Measurements from ENCODE around the gene SLC39A5. TPM values are rescaled to one million over a fixed set of nuclear protein-coding genes. Genes with fewer than 3 reads are reported as not detected.

SLC39A5 gene
- total RNA-seq, 1 experiment from 2014 or later: 0.87 TPM

- TF ChIP-seq CTCF (conservative IDR thresholded peaks at IDR 0.05) (no peak), EZH2 (IDR thresholded peaks at IDR 0.05; ENCODE audit: low read depth) (no peak)
- intact Hi-C loops (cut with micrococcal nuclease; ENCODE audit: unreplicated experiment): loop anchor here (1.0 to 5.0 kb wide), 4 partner anchors 30 to 181 kb away; partner anchors contain the start of genes COQ10A and RPS26
- ChIA-PET POLR2A (ENCODE audit: unreplicated experiment) (no interaction called here), CTCF (no interaction called here)
- peak overlapping the region; percentile 91; the same call in 1 of the 2 replicates for H3K4me3 ChIP-seq
- DNase-seq: no peak
- H3K27me3 ChIP-seq (ENCODE audit: insufficient read depth, low read depth): no peaks in the 10 kb centered on the region
- H3K4me2 ChIP-seq: peak overlapping the region; percentile 91
- no peaks in the 10 kb centered on the region for H3K36me3 ChIP-seq (ENCODE audit: low read depth)
- H2AFZ ChIP-seq: peak overlapping the region; percentile 77
- H3F3A ChIP-seq (ENCODE audit: insufficient read depth, low read depth): peaks cover 30% of the 10 kb centered on the region; the same call in 1 of the 2 replicates
- peaks cover 27% of the 10 kb centered on the region for H3K4me1 ChIP-seq (replicated peaks; ENCODE audit: insufficient read depth)
- H3K9me2 ChIP-seq (ENCODE audit: insufficient read depth): no peaks in the 10 kb centered on the region
- no peaks in the 10 kb centered on the region for H3K9me3 ChIP-seq (ENCODE audit: insufficient read depth, low read depth)
- H4K20me1 ChIP-seq (ENCODE audit: insufficient read depth): no peaks in the 10 kb centered on the region
- H3K79me2 ChIP-seq (ENCODE audit: low read depth): peaks cover 18% of the 10 kb centered on the region
- H3K27ac ChIP-seq: no peak overlapping the region
- no TSS peak for BruUV-seq (replicated peaks)
These were observed 6.2 kb upstream of the SLC39A5 start for GRCh38 chr12:56223571-56224101.

- Histone ChIP-seq H4K20me1 (ENCODE audit: insufficient read depth) (no peaks in the 10 kb centered on the region), H3F3A (ENCODE audit: insufficient read depth, low read depth) (peaks cover 30% of the 10 kb centered on the region; the same call in 1 of the 2 replicates), H3K27me3 (ENCODE audit: insufficient read depth, low read depth) (no peaks in the 10 kb centered on the region), H2AFZ (peak within 1 kb of the TSS; percentile 98), H3K4me1 (replicated peaks; ENCODE audit: insufficient read depth) (peaks cover 27% of the 10 kb centered on the region), H3K36me3 (ENCODE audit: low read depth) (no peaks in the 10 kb centered on the region), H3K9me3 (ENCODE audit: insufficient read depth, low read depth) (no peaks in the 10 kb centered on the region), H3K4me2 (peak within 1 kb of the TSS; percentile 91), H3K4me3 (peak within 1 kb of the TSS; percentile 91), H3K79me2 (ENCODE audit: low read depth) (peaks cover 17% of the 10 kb centered on the region), H3K9me2 (ENCODE audit: insufficient read depth) (no peaks in the 10 kb centered on the region), H3K27ac (no peak within 1 kb of the TSS)
- peak; percentile 92 to 98 for DNase-seq
- TF ChIP-seq EZH2 (IDR thresholded peaks at IDR 0.05; ENCODE audit: low read depth) (no peak), CTCF (conservative IDR thresholded peaks at IDR 0.05) (peak; percentile 81)
- POLR2A ChIA-PET (ENCODE audit: unreplicated experiment): no interaction called here
- no TSS peak for BruUV-seq (replicated peaks)
- CTCF ChIA-PET: no interaction called here
- intact Hi-C loops (cut with micrococcal nuclease; ENCODE audit: unreplicated experiment): loop anchor here (1.0 to 5.0 kb wide), 3 partner anchors 31 to 182 kb away; partner anchors contain the start of gene RPS26
These were observed 5.6 kb upstream of the SLC39A5 start, which contains the start of gene NABP2 for GRCh38 chr12:56224102-56224701. Gene NABP2, plus strand, starts transcription at chr12:56224342. Its CDS starts 515 bp downstream, at chr12:56224857.

GRCh38 chr12:56224954-56225353, 4.9 kb upstream of the SLC39A5 start:
- H3K4me2 ChIP-seq: peak overlapping the region; percentile 91
- H3K27me3 ChIP-seq (ENCODE audit: insufficient read depth, low read depth): no peaks in the 10 kb centered on the region
- no peak for TF ChIP-seq EZH2 (IDR thresholded peaks at IDR 0.05; ENCODE audit: low read depth)
- TF ChIP-seq CTCF (conservative IDR thresholded peaks at IDR 0.05): no peak
- no peaks in the 10 kb centered on the region for H3K9me2 ChIP-seq (ENCODE audit: insufficient read depth)
- no peaks in the 10 kb centered on the region for H4K20me1 ChIP-seq (ENCODE audit: insufficient read depth)
- H3K27ac ChIP-seq: no peak overlapping the region
- H3K36me3 ChIP-seq (ENCODE audit: low read depth): no peaks in the 10 kb centered on the region
- H3K79me2 ChIP-seq (ENCODE audit: low read depth): peaks cover 10% of the 10 kb centered on the region
- peaks cover 30% of the 10 kb centered on the region; the same call in 1 of the 2 replicates for H3F3A ChIP-seq (ENCODE audit: insufficient read depth, low read depth)
- peak overlapping the region; percentile 91 for H3K4me3 ChIP-seq
- H2AFZ ChIP-seq: peak overlapping the region; percentile 98
- intact Hi-C loops (cut with micrococcal nuclease; ENCODE audit: unreplicated experiment): loop anchor here (1.0 to 5.0 kb wide), 3 partner anchors 32 to 183 kb away; partner anchors contain the start of gene RPS26
- ChIA-PET CTCF (no interaction called here), POLR2A (ENCODE audit: unreplicated experiment) (interaction anchor here (0.7 kb wide), 1 partner anchor 11 kb away, joined by 3 read pairs; no protein-coding TSS in a partner anchor)
- H3K4me1 ChIP-seq (replicated peaks; ENCODE audit: insufficient read depth): peaks cover 26% of the 10 kb centered on the region
- BruUV-seq (replicated peaks): no TSS peak
- no peaks in the 10 kb centered on the region for H3K9me3 ChIP-seq (ENCODE audit: insufficient read depth, low read depth)
- DNase-seq: no peak
